Stimulated activated CD4-positive, alpha-beta T cell treated with anti-CD3 and anti-CD28 coated beads, Interleukin-12 subunit alpha, Interleukin-12 subunit beta, amount 100 ng/mL, for 48 hours (primary cell): ENCODE measurements around the gene SLITRK2.

Experiments
- DNase-seq, 3 donors: peaks; one replicate each; pipeline ENCODE4 v3.0.0-alpha.2; 2020; ENCODE audit warnings: low read depth in 2 of 3, low spot score in 1 of 3

Gene SLITRK2, protein sequence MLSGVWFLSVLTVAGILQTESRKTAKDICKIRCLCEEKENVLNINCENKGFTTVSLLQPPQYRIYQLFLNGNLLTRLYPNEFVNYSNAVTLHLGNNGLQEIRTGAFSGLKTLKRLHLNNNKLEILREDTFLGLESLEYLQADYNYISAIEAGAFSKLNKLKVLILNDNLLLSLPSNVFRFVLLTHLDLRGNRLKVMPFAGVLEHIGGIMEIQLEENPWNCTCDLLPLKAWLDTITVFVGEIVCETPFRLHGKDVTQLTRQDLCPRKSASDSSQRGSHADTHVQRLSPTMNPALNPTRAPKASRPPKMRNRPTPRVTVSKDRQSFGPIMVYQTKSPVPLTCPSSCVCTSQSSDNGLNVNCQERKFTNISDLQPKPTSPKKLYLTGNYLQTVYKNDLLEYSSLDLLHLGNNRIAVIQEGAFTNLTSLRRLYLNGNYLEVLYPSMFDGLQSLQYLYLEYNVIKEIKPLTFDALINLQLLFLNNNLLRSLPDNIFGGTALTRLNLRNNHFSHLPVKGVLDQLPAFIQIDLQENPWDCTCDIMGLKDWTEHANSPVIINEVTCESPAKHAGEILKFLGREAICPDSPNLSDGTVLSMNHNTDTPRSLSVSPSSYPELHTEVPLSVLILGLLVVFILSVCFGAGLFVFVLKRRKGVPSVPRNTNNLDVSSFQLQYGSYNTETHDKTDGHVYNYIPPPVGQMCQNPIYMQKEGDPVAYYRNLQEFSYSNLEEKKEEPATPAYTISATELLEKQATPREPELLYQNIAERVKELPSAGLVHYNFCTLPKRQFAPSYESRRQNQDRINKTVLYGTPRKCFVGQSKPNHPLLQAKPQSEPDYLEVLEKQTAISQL

GRCh38 chrX:145817331-145818185, at the start of gene SLITRK2:
SLITRK2 (plus strand) TSS chrX:145817829; CDS start chrX:145822426, 4,597 bp downstream.
- no peak for DNase-seq

DNA sequence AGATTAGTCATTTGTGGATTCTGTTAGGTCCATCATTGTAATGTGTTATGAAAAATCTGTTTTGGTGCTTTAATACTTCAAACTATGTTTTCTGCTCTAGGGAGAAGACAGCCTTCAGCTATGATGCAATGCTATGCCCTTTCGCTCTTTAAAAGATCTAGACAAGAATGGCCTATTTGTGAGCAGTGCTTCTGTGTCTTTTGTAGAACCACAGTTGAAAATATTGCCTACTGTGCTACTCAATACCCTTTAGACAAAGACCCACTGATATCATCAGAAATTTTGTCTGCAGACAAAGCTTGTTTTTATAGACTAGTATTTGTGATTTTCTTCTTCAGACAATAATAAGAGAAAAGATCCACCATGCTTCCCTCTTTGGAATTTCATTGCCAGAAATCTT, 44.6 kb upstream of the SLITRK2 start:
- no peak for DNase-seq

DNA sequence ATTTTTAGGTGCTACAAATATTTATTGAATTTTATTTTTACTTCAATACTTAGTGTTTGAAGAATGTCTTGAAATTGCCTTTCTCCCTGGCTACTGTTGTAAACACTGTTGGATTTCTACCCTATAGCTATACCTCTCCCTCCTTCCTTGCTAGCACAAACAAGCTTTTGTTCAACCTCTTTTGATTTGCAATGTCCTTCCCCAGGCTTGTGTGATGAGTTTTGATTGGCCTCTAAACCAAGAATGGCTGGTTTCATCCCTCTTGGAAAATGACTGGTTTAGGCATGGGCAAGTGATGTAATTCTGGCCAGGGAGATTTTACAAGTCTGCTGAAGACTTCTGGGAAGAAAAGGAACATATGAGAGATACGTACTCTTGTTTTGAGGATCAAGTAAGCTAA, 25.3 kb upstream of the SLITRK2 start:
- no peak for DNase-seq

DNA sequence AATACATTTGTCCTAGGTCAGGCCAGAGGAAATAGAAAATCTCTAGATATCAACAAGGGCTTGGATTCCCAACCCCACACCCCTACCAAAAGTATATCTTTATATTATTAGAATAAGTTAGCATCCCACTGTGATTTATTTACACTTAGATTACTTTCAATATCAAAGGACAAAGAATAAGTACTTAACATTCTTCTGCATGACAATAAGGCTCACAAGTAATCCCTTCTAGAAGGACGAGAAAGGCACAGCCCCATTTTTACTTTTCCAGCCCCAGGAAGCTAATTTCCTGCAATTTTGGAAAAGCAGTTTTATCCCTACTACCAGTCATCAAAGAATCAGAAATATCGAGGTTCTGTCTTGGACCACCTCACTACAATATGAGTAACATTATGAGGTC, 14.1 kb upstream of the SLITRK2 start:
- DNase-seq: no peak

- DNase-seq: no peak
Measured at GRCh38 chrX:145813081-145813480, 4.5 kb upstream of the SLITRK2 start.

DNA sequence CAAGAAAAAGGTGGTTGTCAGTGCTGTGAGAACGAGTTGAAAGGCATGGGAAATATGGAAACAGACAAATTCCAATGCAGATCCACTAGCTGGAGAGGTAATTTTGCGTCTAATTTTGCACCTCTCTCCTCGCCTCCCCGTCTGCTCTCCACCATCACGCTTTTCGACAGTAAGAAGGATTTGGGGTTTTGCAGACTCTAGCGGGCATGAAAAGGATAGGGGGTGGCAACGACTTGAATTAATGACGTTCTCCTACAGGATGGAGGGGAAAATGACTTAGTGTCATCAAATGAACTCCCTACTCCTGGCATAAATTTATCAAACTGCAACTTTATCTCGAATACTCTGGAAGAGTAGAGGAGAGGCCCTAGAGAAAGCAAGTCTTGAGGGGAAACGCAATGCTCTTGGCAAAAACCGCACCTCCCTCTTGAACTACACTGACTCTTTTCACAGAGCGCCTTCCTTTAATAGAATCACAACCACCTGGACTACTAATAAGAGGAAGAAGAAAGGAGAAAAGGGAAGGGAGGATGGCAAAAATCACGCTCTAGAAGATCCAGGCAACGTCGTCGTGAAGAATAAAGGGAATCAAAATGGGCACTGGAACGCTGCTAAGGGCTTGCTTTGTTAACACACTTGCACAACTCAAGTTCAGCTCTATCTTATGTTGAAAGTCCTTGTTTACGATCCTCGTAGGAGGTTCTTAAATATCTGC, 871 bp upstream of the SLITRK2 start:
- no peak for DNase-seq

DNA sequence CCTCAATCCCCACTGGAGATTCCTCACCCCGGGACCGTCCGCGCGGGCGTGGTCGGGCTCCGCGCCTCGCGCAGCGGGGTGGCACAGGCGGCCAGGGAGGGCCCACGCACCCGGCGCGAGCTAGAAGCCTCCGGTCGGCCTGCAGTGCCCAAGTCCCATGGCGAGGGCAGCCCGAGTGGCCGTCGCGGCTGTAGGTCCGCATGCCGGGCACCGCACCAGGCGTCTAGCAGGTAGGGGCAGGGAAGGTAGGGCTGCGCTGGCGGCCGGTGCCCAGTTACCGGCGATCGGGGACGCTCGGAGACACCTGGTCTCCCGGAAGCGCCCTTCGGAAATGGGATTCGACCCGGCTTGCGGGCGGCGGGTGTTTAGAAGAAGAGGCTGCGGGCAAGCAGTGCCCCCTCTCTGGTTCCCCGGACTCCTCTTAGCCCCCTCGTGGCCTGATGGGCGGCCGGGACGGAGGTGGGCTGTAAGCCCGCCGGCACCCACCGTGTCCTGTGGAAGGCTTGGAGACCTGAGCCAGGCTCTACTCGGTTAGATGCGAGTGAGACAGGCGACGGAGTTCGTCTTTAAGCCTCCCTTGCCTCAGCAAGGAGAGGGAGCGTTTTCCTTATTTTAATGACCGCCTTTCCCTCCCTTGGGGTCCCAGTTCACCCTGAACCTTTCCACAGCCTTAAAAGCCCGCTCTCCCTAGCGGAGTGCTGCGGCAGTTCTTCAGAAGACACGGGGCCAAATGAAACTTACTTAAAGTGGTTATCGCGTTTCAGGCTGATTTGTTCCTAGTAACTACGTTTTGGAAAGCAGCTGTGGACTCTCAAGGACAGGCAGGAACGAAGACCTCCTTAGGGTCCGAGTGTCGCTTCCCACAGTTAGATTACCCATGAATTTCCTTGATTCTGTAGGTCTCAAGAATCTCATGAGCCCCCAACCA, 821 bp downstream of the SLITRK2 start:
- DNase-seq: no peak

DNA sequence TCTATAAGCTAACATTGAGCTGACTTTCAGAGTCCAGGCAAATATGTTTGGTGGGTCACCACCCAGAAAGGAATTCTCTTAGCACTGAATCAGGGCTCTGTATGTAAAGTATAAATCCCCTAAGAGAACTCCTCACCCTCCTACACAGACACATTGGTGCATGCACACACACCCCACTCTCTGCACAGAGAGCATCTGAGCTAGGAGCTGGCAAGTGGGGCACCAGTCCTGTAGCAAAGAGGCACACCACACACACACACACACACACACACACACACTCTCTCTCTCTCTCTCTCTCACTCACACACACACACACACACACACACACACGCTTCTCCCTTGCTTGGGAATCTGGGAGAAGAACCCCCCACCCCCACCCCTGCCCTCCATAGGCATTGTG, 3.2 kb downstream of the SLITRK2 start:
- no peak for DNase-seq

- DNase-seq: no peak
Measured at GRCh38 chrX:145821291-145821897, 3.8 kb downstream of the SLITRK2 start.

DNA sequence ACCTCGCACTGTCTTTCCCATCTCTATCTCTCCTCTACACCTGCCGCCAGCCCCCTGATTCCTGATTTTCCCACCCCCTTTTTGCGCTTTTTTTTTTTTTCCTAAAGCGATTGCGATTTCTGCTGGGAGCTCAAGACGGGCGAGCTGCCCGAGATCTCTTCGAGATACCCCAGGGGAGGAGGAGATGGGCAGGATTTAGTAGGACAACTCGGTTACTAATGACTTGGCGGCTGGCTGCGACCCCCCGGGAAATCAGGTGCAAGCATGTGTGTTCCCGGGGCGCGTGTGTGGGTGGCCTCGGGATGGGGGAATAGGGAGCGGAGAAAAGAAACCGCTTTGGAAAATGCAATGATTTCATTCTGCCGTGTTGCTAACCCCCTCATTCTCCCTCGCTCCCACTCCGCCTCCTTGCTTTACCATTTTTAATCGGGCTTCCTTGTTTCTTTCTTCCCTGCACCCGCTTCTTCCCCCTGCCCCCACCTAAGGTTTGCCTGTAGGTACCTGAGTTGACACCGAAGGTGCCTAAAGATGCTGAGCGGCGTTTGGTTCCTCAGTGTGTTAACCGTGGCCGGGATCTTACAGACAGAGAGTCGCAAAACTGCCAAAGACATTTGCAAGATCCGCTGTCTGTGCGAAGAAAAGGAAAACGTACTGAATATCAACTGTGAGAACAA, 4.4 kb downstream of the SLITRK2 start:
- DNase-seq: no peak

DNA sequence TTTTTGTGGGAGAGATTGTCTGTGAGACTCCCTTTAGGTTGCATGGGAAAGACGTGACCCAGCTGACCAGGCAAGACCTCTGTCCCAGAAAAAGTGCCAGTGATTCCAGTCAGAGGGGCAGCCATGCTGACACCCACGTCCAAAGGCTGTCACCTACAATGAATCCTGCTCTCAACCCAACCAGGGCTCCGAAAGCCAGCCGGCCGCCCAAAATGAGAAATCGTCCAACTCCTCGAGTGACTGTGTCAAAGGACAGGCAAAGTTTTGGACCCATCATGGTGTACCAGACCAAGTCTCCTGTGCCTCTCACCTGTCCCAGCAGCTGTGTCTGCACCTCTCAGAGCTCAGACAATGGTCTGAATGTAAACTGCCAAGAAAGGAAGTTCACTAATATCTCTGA, 5.5 kb downstream of the SLITRK2 start:
- DNase-seq: no peak

- DNase-seq: no peak
Measured at GRCh38 chrX:145825896-145826295, 8.3 kb downstream of the SLITRK2 start.

DNA sequence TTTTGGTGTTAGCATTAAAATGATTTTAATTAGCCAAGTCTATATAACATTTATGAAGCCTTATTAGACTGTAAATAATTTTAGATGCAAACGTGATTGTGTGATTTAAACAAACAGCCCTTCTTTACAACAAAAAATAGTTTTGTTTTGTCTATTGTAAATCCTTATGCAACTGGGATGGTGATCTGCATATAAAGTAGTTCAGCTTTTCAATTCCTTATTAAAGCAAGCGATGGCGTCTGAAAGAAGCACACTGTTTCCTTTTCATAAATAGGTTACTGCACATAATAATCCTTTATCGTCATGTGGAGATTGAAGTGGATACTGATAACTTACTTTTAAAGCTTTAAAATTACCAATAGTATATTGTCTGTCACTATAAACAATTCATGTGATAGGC, 8.8 kb downstream of the SLITRK2 start:
- DNase-seq: no peak

GRCh38 chrX:145832796-145833195, 15.2 kb downstream of the SLITRK2 start:
- DNase-seq: no peak

DNA sequence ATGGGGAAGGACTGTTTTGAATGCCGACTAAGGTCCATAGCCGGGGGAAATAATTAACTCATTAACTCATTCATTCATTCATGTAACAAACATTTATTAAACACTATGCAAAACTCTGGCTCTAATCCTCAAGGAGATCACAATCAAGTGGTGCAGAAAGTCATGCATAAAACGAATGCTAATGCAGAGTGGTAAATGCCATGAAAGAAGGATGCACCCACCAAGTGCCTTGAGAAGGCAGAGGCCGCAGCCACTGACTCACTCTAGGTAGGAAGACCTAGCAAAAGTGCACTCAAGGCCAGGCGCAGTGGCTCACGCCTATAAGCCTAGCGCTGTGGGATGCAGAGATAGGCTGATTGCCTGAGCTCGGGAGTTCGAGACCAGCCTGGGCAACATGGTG, 22.9 kb downstream of the SLITRK2 start:
- DNase-seq: no peak

GRCh38 chrX:145843146-145843904, 25.7 kb downstream of the SLITRK2 start:
- no peak for DNase-seq

- DNase-seq: no peak
Measured at GRCh38 chrX:145844886-145845285, 27.3 kb downstream of the SLITRK2 start.

GRCh38 chrX:145848448-145848847, 30.8 kb downstream of the SLITRK2 start:
- no peak for DNase-seq
